CD4-positive, alpha-beta T cell treated with Interleukin-6 for 4 hours (primary cell): ENCODE results near the gene KRT76.

ENCODE experiments used
- DNase-seq: peaks from one replicate; pipeline ENCODE4 v3.0.0-alpha.2; 2020; ENCODE audit warnings: mixed read lengths

KRT76 gene

GRCh38 chr12:52728374-52728773 lies 48.8 kb downstream of the KRT76 start:
- no peak for DNase-seq

GRCh38 chr12:52727037-52727436 lies 50.1 kb downstream of the KRT76 start:
- no peak for DNase-seq

- no peak for DNase-seq
These were observed 50.7 kb downstream of the KRT76 start for GRCh38 chr12:52726451-52726850.

- DNase-seq: no peak
These were observed 52.8 kb downstream of the KRT76 start for GRCh38 chr12:52724384-52724783.

- no peak for DNase-seq
These were observed 54.5 kb downstream of the KRT76 start for GRCh38 chr12:52722680-52723079.

- DNase-seq: no peak
These were observed 55.2 kb downstream of the KRT76 start for GRCh38 chr12:52721838-52722470.

- no peak for DNase-seq
These were observed 56.7 kb downstream of the KRT76 start for GRCh38 chr12:52720365-52720886.
